HG03103 (cell line): ENCODE measurements around the gene APEX2.
"Not testable (repeated sequence)": the region's sequence is repeated elsewhere in the genome, so short reads cannot be mapped to it uniquely, and the experiment has no call there.

Experiments
- ATAC-seq: cut with Tn5 transposase; IDR thresholded peaks from one replicate; pipeline ENCODE4 v1.9.1; 2021; ENCODE audit warnings: low read depth; ENCODE audit not compliant: unreplicated experiment

The APEX2 gene

GRCh38 chrX:55008571-55009358 is 8.6 kb downstream of the APEX2 start:
- ATAC-seq: no peak

GRCh38 chrX:55011294-55011693 is 11.1 kb downstream of the APEX2 start:
- no peak for ATAC-seq

GRCh38 chrX:55014897-55015299 is 14.7 kb downstream of the APEX2 start:
- no peak for ATAC-seq

GRCh38 chrX:55026143-55026542 is 26.0 kb downstream of the APEX2 start:
- ATAC-seq: no peak

- ATAC-seq: no peak
Measured at GRCh38 chrX:55026840-55027239, 26.7 kb downstream of the APEX2 start.

GRCh38 chrX:55028040-55028439 is 27.9 kb downstream of the APEX2 start:
- no peak for ATAC-seq

- no peak for ATAC-seq
Measured at GRCh38 chrX:55028611-55029010, 28.4 kb downstream of the APEX2 start.

GRCh38 chrX:55029291-55029690 is 29.1 kb downstream of the APEX2 start:
- no peak for ATAC-seq

GRCh38 chrX:55030271-55031205 is 30.4 kb downstream of the APEX2 start, which contains the start of gene ALAS2:
Gene ALAS2 (minus strand): TSS chrX:55030977. CDS start chrX:55026000, 4,977 bp downstream.
- no peak for ATAC-seq

GRCh38 chrX:55033429-55033828 is 33.3 kb downstream of the APEX2 start:
- ATAC-seq: no peak

GRCh38 chrX:55039471-55039870 is 39.3 kb downstream of the APEX2 start:
- no peak for ATAC-seq

- ATAC-seq: no peak
Measured at GRCh38 chrX:55041514-55041913, 41.4 kb downstream of the APEX2 start.

GRCh38 chrX:55050599-55050998 is 50.4 kb downstream of the APEX2 start:
- not testable (repeated sequence) for ATAC-seq

- no peak for ATAC-seq
Measured at GRCh38 chrX:55056820-55057674, 56.9 kb downstream of the APEX2 start.

GRCh38 chrX:55057675-55058249 is 57.6 kb downstream of the APEX2 start:
- ATAC-seq: no peak
